Body of pancreas (tissue), 4 donors: ENCODE measurements around the gene NIT2.
A peak's percentile ranks its signal among the peaks of the same experiment; 100 is the strongest.

ENCODE experiments used
- CTCF ChIP-seq, 7 experiments: fragments of 450-650 bp in 4 of 7; fragments of 200-600 bp in 3 of 7; sonication (generic) in 3 of 7; IDR thresholded peaks; one replicate each; pipeline ENCODE4 v1.5.1; 2016 to 2019; ENCODE audit warnings: antibody characterized with exemption in 7 of 7
- POLR2A ChIP-seq, 3 donors: fragments of 450-650 bp; IDR thresholded peaks; one replicate each; pipeline ENCODE4 v1.6.1; 2016; ENCODE audit warnings: antibody characterized with exemption in 3 of 3, mild to moderate bottlenecking in 2 of 3

DNA sequence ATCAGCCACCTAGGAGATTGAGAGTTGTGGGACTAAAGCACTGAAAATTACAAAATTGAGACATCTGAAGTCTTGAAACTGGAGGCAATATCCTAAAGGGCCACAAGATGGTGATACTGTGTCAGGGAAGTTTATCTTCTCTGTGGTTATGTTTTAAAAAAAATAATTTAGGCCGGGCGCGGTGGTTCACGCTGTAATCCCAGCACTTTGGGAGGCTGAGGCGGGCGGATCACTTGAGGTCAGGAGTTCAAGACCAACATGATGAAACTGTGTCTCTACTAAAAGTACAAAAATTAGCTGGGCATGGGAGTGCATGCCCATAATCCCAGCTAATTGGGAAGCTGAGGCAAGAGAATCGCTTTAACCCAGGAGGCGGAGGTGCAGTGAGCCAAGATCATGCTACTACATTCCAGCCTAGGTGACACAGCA, 17.9 kb upstream of the NIT2 start:
- peak in 6 of 7 experiments; percentile 42 to 71 (median 66) for TF ChIP-seq CTCF (IDR thresholded peaks at IDR 0.05)
- no peak for TF ChIP-seq POLR2A (IDR thresholded peaks at IDR 0.05)
